Measurements from ENCODE around the gene ATL3.
"Not testable (repeated sequence)": the region's sequence is repeated elsewhere in the genome, so short reads cannot be mapped to it uniquely, and the experiment has no call there.

The ATL3 gene

GRCh38 chr11:63641727-63642126, 29.4 kb downstream of the ATL3 start:
- H3K9ac ChIP-seq (ENCODE audit: low read depth, low read length): no peak overlapping the region
- no peaks in the 10 kb centered on the region for H3K4me1 ChIP-seq (ENCODE audit: insufficient read depth, low read length)
- H3K4me3 ChIP-seq (ENCODE audit: low read length): no peak overlapping the region
- H3K27ac ChIP-seq (ENCODE audit: low read length): no peak overlapping the region
- H3K36me3 ChIP-seq (ENCODE audit: insufficient read depth, low read depth, low read length): peaks cover 43% of the 10 kb centered on the region
- no peaks in the 10 kb centered on the region for H3K9me3 ChIP-seq (ENCODE audit: insufficient read depth, low read depth, low read length)
- H3K27me3 ChIP-seq (ENCODE audit: insufficient read depth, low read length): no peaks in the 10 kb centered on the region

- Histone ChIP-seq H3K4me1 (ENCODE audit: insufficient read depth, low read length) (no peaks in the 10 kb centered on the region), H3K9me3 (ENCODE audit: insufficient read depth, low read depth, low read length) (no peaks in the 10 kb centered on the region), H3K9ac (ENCODE audit: low read depth, low read length) (no peak overlapping the region), H3K27me3 (ENCODE audit: insufficient read depth, low read length) (no peaks in the 10 kb centered on the region), H3K4me3 (ENCODE audit: low read length) (no peak overlapping the region), H3K27ac (ENCODE audit: low read length) (no peak overlapping the region), H3K36me3 (ENCODE audit: insufficient read depth, low read depth, low read length) (peaks cover 43% of the 10 kb centered on the region)
These were observed 31.9 kb downstream of the ATL3 start for GRCh38 chr11:63639199-63639832.

DNA sequence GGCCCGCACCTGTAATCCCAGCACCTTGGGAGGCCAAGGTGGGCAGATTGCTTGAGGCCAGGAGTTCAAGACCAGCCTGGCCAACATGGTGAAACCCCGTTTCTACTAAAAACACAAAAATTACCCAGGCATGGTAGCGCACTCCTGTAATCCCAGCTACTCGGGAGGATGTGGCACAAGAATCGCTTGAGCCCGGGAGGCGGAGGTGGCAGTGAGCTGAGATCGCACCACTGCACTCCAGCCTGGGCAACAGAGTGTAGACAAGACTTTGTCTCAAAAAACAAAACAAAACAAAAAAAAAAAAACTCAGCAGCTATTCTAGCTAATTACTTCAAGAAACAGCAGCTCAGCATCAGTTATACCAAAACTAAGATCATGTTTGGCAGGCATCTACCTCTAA, 32.7 kb downstream of the ATL3 start:
- not testable (repeated sequence) for H3K4me3 ChIP-seq (ENCODE audit: low read length); H3K27ac ChIP-seq (ENCODE audit: low read length); H3K9ac ChIP-seq (ENCODE audit: low read depth, low read length); H3K27me3 ChIP-seq (ENCODE audit: insufficient read depth, low read length); H3K9me3 ChIP-seq (ENCODE audit: insufficient read depth, low read depth, low read length); H3K4me1 ChIP-seq (ENCODE audit: insufficient read depth, low read length)
- peaks cover 37% of the 10 kb centered on the region for H3K36me3 ChIP-seq (ENCODE audit: insufficient read depth, low read depth, low read length)

GRCh38 chr11:63635762-63636465, 35.3 kb downstream of the ATL3 start:
- H3K4me3 ChIP-seq (ENCODE audit: low read length): no peak overlapping the region
- H3K9ac ChIP-seq (ENCODE audit: low read depth, low read length): no peak overlapping the region
- no peaks in the 10 kb centered on the region for H3K4me1 ChIP-seq (ENCODE audit: insufficient read depth, low read length)
- H3K36me3 ChIP-seq (ENCODE audit: insufficient read depth, low read depth, low read length): peaks cover 32% of the 10 kb centered on the region
- H3K27me3 ChIP-seq (ENCODE audit: insufficient read depth, low read length): no peaks in the 10 kb centered on the region
- H3K27ac ChIP-seq (ENCODE audit: low read length): no peak overlapping the region
- H3K9me3 ChIP-seq (ENCODE audit: insufficient read depth, low read depth, low read length): no peaks in the 10 kb centered on the region

- Histone ChIP-seq H3K9me3 (ENCODE audit: insufficient read depth, low read depth, low read length) (no peaks in the 10 kb centered on the region), H3K27me3 (ENCODE audit: insufficient read depth, low read length) (no peaks in the 10 kb centered on the region), H3K36me3 (ENCODE audit: insufficient read depth, low read depth, low read length) (peaks cover 51% of the 10 kb centered on the region), H3K4me3 (ENCODE audit: low read length) (no peak overlapping the region), H3K4me1 (ENCODE audit: insufficient read depth, low read length) (no peaks in the 10 kb centered on the region), H3K9ac (ENCODE audit: low read depth, low read length) (no peak overlapping the region), H3K27ac (ENCODE audit: low read length) (no peak overlapping the region)
These were observed 41.8 kb downstream of the ATL3 start for GRCh38 chr11:63629426-63629825.

GRCh38 chr11:63623513-63624140, 47.5 kb downstream of the ATL3 start:
- Histone ChIP-seq H3K27ac (ENCODE audit: low read length) (no peak overlapping the region), H3K9ac (ENCODE audit: low read depth, low read length) (no peak overlapping the region), H3K27me3 (ENCODE audit: insufficient read depth, low read length) (no peaks in the 10 kb centered on the region), H3K9me3 (ENCODE audit: insufficient read depth, low read depth, low read length) (no peaks in the 10 kb centered on the region), H3K36me3 (ENCODE audit: insufficient read depth, low read depth, low read length) (peaks cover 11% of the 10 kb centered on the region; the same call in 1 of the 2 replicates), H3K4me3 (ENCODE audit: low read length) (no peak overlapping the region), H3K4me1 (ENCODE audit: insufficient read depth, low read length) (peaks cover 5% of the 10 kb centered on the region; the same call in 1 of the 2 replicates)

- Histone ChIP-seq H3K9me3 (ENCODE audit: insufficient read depth, low read depth, low read length) (no peaks in the 10 kb centered on the region), H3K4me3 (ENCODE audit: low read length) (no peak overlapping the region), H3K9ac (ENCODE audit: low read depth, low read length) (no peak overlapping the region), H3K27me3 (ENCODE audit: insufficient read depth, low read length) (no peaks in the 10 kb centered on the region), H3K4me1 (ENCODE audit: insufficient read depth, low read length) (peaks cover 5% of the 10 kb centered on the region; the same call in 1 of the 2 replicates), H3K36me3 (ENCODE audit: insufficient read depth, low read depth, low read length) (0 out of 2 replicates have a peak, but pooled peaks cover 3% of the 10 kb centered on the region), H3K27ac (ENCODE audit: low read length) (no peak overlapping the region)
These were observed 48.9 kb downstream of the ATL3 start for GRCh38 chr11:63622323-63622722.

DNA sequence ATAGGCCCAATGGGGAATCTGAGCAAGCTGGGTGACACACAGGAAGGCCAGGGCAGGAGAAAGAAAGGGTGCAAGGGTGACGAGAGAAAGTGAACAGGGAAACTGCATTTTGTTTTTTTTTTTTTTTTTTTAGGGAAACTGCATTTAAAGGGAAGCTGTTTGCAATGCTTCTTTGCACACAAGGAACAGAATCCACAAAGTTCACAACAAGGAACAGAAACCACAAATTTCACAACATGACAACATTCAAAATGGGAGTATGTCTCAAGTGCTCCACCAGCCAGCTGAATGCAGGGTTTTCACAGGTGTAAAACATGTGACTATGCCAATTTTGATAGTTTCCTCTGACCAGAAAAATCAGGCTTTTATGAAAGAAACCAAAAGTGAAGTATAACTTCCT, 50.1 kb downstream of the ATL3 start:
- Histone ChIP-seq H3K36me3 (ENCODE audit: insufficient read depth, low read depth, low read length) (no peaks in the 10 kb centered on the region), H3K27ac (ENCODE audit: low read length) (no peak overlapping the region), H3K27me3 (ENCODE audit: insufficient read depth, low read length) (no peaks in the 10 kb centered on the region), H3K4me3 (ENCODE audit: low read length) (no peak overlapping the region), H3K9me3 (ENCODE audit: insufficient read depth, low read depth, low read length) (no peaks in the 10 kb centered on the region), H3K9ac (ENCODE audit: low read depth, low read length) (no peak overlapping the region), H3K4me1 (ENCODE audit: insufficient read depth, low read length) (peaks cover 5% of the 10 kb centered on the region; the same call in 1 of the 2 replicates)

GRCh38 chr11:63619967-63620366, 51.2 kb downstream of the ATL3 start:
- Histone ChIP-seq H3K36me3 (ENCODE audit: insufficient read depth, low read depth, low read length) (no peaks in the 10 kb centered on the region), H3K4me1 (ENCODE audit: insufficient read depth, low read length) (peaks cover 5% of the 10 kb centered on the region; the same call in 1 of the 2 replicates), H3K4me3 (ENCODE audit: low read length) (no peak overlapping the region), H3K27me3 (ENCODE audit: insufficient read depth, low read length) (no peaks in the 10 kb centered on the region), H3K9ac (ENCODE audit: low read depth, low read length) (no peak overlapping the region), H3K9me3 (ENCODE audit: insufficient read depth, low read depth, low read length) (no peaks in the 10 kb centered on the region), H3K27ac (ENCODE audit: low read length) (no peak overlapping the region)

DNA sequence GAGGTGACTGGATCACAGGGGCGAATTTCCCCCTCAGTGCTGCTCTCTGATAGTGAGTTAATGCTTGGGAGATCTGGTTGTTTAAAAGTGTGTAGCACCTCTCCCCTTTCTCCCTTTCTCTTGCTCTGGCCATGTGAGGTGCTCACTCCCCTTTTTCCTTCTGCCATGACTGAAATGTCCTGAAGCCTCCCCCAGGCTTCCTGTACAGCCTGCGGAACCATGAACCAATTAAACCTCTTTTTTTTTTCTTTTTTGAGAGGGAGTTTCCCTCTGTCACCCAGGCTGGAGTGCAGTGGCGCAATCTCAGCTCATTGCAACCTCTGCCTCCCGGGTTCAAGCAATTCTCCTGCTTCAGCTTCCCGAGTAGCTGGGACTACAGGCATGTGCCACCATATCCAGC, 53.5 kb downstream of the ATL3 start:
- not testable (repeated sequence) for H3K27ac ChIP-seq (ENCODE audit: low read length); H3K9me3 ChIP-seq (ENCODE audit: insufficient read depth, low read depth, low read length); H3K9ac ChIP-seq (ENCODE audit: low read depth, low read length); H3K4me1 ChIP-seq (ENCODE audit: insufficient read depth, low read length); H3K4me3 ChIP-seq (ENCODE audit: low read length); H3K36me3 ChIP-seq (ENCODE audit: insufficient read depth, low read depth, low read length)
- peaks cover 12% of the 10 kb centered on the region; the same call in 1 of the 2 replicates for H3K27me3 ChIP-seq (ENCODE audit: insufficient read depth, low read length)

DNA sequence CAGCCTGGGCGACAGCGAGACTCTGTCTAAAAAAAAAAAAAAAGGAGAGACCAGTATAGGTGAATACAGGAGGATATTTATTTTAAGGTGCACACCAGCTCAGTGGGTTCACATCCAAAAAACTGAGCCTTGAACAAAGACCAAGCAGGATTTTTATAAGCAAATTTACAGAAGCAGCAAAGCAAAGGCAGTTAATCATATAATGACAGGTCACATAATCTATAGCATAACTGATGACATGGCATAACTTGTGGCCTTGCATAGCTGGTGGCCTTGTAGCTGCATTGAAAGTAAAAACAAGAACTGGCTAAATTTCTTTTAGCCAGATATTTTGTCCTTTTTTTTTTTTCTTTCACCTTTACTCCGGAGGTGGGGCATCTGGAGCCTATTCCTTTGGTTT, 54.2 kb downstream of the ATL3 start:
- H3K27me3 ChIP-seq (ENCODE audit: insufficient read depth, low read length): peaks cover 19% of the 10 kb centered on the region; the same call in 1 of the 2 replicates
- no peaks in the 10 kb centered on the region for H3K36me3 ChIP-seq (ENCODE audit: insufficient read depth, low read depth, low read length)
- peaks cover 3% of the 10 kb centered on the region; the same call in 1 of the 2 replicates for H3K4me1 ChIP-seq (ENCODE audit: insufficient read depth, low read length)
- H3K4me3 ChIP-seq (ENCODE audit: low read length): no peak overlapping the region
- no peak overlapping the region for H3K27ac ChIP-seq (ENCODE audit: low read length)
- H3K9ac ChIP-seq (ENCODE audit: low read depth, low read length): no peak overlapping the region
- no peaks in the 10 kb centered on the region for H3K9me3 ChIP-seq (ENCODE audit: insufficient read depth, low read depth, low read length)

Measured in iPS-20b (cell line).